GM06990 (cell line): ENCODE data around the gene RIC3.

ENCODE experiments used
- DNase-seq: peaks from one replicate; pipeline ENCODE4 v3.0.0-alpha.2; 2011; ENCODE audit not compliant: insufficient read length; ENCODE audit errors: extremely low read depth
- H3K27me3 ChIP-seq: replicated peaks from 2 replicates; pipeline ENCODE4 v1.6.0; 2011; ENCODE audit warnings: low read length; ENCODE audit not compliant: control insufficient read depth, insufficient read depth
- H3K36me3 ChIP-seq: 2 replicates; pipeline ENCODE4 v1.5.1; 2011; ENCODE audit warnings: low read length; ENCODE audit not compliant: control insufficient read depth, insufficient read depth
- H3K4me3 ChIP-seq: replicated peaks from 2 replicates; pipeline ENCODE4 v1.5.1; 2011; ENCODE audit warnings: low read depth, mild to moderate bottlenecking, control low read depth, low read length
- TF ChIP-seq, protein P1 (sequence below): IDR thresholded peaks from 2 replicates; pipeline ENCODE4 v1.5.1; 2011; ENCODE audit warnings: low read length, control low read depth, mild to moderate bottlenecking, inconsistent platforms; ENCODE audit not compliant: insufficient read depth, poor library complexity, severe bottlenecking

RIC3 gene

DNA sequence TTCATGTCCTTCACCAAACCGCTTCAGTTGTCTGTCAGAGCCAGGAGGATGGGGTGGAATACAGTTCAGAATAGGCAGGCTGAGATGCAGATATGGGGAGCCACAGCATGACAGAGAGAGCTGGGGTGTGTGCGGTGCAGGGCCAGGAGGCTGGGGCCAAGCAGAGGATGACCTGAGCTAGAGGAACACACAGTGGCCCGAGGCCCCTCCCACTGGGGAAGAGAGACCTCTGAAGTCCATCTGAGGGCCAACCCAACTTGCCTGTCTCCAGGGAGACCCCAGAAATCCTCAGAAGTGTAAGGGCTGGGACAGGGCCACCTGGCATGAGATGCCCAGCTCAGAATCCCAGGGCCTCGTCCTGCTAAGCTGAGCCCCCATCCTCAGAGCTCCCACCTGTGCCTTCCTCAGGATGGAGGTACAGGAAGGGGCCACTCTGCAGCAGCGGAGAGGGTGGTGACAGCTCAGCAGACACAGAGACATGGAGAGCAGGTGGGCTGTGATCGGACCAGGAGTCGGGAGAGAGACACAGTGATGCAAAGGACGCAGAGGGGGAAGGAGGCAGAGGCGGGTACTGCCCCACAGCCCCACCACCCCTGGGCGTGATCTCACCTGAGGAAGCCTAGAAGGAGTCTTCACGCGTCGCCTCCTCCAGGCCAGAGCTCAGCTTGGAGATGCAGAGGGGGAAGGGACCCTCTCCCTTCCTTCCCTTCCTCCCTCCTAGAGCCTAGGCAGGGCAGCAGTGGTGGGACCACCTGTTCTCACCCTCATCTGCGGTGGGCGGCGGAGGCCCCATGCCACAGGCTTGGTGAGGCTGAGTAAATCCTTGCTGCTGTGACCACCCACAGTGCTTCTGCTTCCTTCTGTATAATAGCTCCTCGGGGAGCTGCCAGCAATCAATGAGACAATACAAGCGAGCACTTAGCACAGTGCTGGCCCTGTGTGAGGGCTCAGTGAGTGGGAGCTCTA is 96.9 kb downstream of the RIC3 start:
- no peak for DNase-seq
- peaks cover 8% of the 10 kb centered on the region for H3K27me3 ChIP-seq
- TF ChIP-seq, protein P1, sequence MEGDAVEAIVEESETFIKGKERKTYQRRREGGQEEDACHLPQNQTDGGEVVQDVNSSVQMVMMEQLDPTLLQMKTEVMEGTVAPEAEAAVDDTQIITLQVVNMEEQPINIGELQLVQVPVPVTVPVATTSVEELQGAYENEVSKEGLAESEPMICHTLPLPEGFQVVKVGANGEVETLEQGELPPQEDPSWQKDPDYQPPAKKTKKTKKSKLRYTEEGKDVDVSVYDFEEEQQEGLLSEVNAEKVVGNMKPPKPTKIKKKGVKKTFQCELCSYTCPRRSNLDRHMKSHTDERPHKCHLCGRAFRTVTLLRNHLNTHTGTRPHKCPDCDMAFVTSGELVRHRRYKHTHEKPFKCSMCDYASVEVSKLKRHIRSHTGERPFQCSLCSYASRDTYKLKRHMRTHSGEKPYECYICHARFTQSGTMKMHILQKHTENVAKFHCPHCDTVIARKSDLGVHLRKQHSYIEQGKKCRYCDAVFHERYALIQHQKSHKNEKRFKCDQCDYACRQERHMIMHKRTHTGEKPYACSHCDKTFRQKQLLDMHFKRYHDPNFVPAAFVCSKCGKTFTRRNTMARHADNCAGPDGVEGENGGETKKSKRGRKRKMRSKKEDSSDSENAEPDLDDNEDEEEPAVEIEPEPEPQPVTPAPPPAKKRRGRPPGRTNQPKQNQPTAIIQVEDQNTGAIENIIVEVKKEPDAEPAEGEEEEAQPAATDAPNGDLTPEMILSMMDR, result no peak
- no peak overlapping the region for H3K4me3 ChIP-seq
- H3K36me3 ChIP-seq, result no peaks in the 10 kb centered on the region

DNA sequence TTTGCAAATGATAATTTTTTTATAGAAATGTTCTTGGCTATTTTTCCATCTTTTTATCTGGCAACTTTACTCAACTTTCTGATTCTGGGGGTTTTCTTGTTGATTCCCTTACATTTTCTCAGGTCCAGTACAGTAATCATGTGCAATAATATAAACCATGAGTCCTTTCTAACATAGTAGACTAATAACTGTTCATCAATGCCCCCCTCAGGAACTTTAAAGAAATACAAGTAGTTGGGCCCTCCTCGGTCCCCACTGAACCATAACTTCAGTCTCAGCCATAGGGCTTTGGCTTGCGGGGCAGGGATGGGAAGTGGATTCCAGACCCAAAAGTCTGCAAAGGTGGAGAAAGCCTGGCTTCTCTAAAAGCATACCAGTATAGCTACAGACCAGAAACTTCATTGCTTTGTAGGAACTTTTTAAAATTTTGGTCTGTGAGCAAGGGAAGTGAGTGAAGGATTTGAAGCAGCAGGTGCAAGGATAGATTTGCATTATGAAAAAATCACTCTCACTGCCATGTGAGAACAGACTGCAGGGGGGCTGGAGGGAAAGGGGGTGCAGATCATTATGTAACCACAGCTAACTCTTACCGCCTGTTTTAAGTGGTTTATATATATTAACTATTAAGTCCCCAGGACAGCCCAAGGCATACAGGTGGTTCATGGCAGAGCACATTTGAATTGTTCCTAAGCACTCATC is 98.3 kb downstream of the RIC3 start:
- Histone ChIP-seq H3K27me3 (peaks cover 6% of the 10 kb centered on the region; the same call in 1 of the 2 replicates), H3K4me3 (no peak overlapping the region), H3K36me3 (no peaks in the 10 kb centered on the region)
- no peak for DNase-seq
- TF ChIP-seq, protein P1, result peak; percentile 41

DNA sequence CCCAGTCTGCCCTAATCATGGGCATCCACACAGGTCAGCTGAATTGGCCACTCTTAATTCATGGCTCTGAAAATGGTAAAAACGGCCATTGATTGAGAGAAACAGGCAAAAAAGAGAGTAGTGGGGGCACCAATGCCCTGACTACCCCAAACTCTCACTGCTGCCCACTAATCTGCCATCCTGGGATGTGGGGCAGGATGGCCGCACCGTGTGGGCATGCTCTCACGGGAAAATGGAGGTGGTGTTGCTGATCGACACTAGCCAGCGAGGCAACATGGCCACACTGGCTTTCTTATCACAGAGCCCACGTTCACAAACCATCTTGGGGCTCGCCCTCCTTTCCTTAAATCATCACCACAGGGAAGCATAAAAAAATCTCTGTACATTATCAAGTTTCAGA is 99.1 kb downstream of the RIC3 start:
- TF ChIP-seq, protein P1, result no peak
- H3K4me3 ChIP-seq, result no peak overlapping the region
- H3K27me3 ChIP-seq, result peaks cover 6% of the 10 kb centered on the region; the same call in 1 of the 2 replicates
- H3K36me3 ChIP-seq, result no peaks in the 10 kb centered on the region
- no peak for DNase-seq

DNA sequence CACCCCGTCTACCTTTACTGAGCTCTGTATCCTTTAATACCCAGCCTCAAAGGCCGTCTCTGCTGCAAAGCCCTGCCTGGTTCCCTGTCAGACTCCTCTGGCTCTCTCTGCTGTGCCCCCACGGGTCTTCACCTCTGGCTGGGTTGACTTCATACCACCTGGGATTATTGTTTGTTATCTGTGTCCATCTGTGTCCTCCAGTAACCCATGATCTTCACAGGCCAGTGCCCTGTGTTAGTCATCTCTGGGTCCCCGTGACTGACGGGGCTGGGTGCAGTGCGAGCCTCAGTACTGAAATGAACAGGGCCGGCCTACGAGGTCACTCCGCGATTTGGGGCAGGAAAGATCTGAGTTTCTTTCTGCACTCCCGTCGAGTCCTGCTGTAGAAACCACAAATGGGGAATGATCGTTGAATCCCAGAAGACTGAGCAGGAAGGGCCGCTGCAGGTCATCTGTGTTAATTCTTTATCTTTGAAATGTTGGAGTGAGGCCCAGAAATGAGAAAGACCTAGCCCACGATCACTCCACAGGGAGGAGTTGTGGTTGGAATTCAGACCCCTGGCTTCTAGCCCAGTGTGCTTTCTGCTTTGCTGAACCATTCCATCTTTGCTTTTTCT is 100.1 kb downstream of the RIC3 start:
- TF ChIP-seq, protein P1, result no peak
- DNase-seq, result no peak
- H3K4me3 ChIP-seq, result no peak overlapping the region

DNA sequence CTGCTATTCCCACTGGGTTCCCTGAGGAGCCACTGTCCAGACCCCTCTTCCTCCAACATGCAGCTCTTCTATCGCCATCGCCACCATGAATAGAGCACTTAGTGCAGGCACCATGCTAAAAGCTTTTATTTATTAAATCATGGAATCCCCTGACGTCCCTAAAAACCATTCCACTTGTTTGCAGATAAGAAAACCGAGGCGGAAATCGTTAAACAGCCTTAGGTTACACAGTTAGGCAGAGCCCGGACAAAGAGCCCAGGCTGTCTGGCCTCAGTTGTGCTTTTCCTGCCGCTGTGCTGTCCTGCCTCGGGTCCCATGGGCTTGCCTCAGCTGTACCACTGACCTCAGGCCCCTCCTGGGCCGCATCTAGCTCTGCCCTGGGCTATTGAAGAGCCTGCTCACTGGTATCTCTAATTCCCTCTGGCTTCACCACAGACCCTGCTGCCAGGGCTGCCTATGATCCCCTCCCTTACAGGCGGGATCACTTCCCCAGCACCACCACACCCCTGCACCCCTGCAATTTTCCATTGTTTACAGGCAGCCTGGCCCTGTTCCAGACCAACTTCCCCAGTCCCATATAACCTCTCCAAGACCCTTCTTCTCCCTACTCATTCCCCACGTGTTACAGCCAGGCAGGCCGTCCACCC is 100.8 kb downstream of the RIC3 start:
- H3K36me3 ChIP-seq, result no peaks in the 10 kb centered on the region
- DNase-seq, result no peak
- TF ChIP-seq, protein P1, result no peak
- no peak overlapping the region for H3K4me3 ChIP-seq
- H3K27me3 ChIP-seq, result peaks cover 6% of the 10 kb centered on the region; the same call in 1 of the 2 replicates

More for the DNA sequence above, 100.1 kb downstream of the RIC3 start:
- no peaks in the 10 kb centered on the region for H3K36me3 ChIP-seq
- H3K27me3 ChIP-seq, result peaks cover 6% of the 10 kb centered on the region; the same call in 1 of the 2 replicates
